Epithelial cell of proximal tubule (primary cell): ENCODE measurements around the gene WDFY4. TPM values are rescaled to one million over a fixed set of nuclear protein-coding genes. Genes with fewer than 3 reads are reported as not detected.

Experiments
- DNase-seq: peaks from one replicate; pipeline ENCODE4 v3.0.0-alpha.2; 2011; ENCODE audit warnings: low read depth
- H3K4me3 ChIP-seq: 2 replicates; pipeline ENCODE4 v1.5.1; 2011; ENCODE audit warnings: low read depth, mild to moderate bottlenecking, low read length
- CTCF ChIP-seq: conservative IDR thresholded peaks from 2 replicates; pipeline ENCODE4 v1.5.1; 2012; ENCODE audit warnings: low read depth, mild to moderate bottlenecking, low read length
- total RNA-seq: library from RNA; depleted of rRNA; stranded (reverse); fragments of >200 nt; gene quantifications from 2 replicates; pipeline ENCODE4 v1.2.3, GENCODE V29; 2015

WDFY4 gene
- total RNA-seq, 1 donor from 2014 or later: not detected

- TF ChIP-seq CTCF: no peak
- H3K4me3 ChIP-seq: no peak overlapping the region
- no peak for DNase-seq
Observed at GRCh38 chr10:48923748-48924147, 239.1 kb downstream of the WDFY4 start.

- TF ChIP-seq CTCF: no peak
- no peak for DNase-seq
Observed at GRCh38 chr10:48924988-48925387, 240.3 kb downstream of the WDFY4 start.

GRCh38 chr10:48926255-48926654, 241.6 kb downstream of the WDFY4 start:
- TF ChIP-seq CTCF: no peak
- DNase-seq: no peak
- no peak overlapping the region for H3K4me3 ChIP-seq

More at GRCh38 chr10:48924988-48925387, 240.3 kb downstream of the WDFY4 start:
- no peak overlapping the region for H3K4me3 ChIP-seq

- no peak overlapping the region for H3K4me3 ChIP-seq
- no peak for TF ChIP-seq CTCF
- no peak for DNase-seq
Observed at GRCh38 chr10:48926764-48927540, 242.3 kb downstream of the WDFY4 start.

- no peak for TF ChIP-seq CTCF
- no peak overlapping the region for H3K4me3 ChIP-seq
Observed at GRCh38 chr10:48929413-48929990, 244.8 kb downstream of the WDFY4 start.

GRCh38 chr10:48931188-48931587, 246.5 kb downstream of the WDFY4 start:
- TF ChIP-seq CTCF: no peak
- DNase-seq: no peak
- H3K4me3 ChIP-seq: no peak overlapping the region

More at GRCh38 chr10:48929413-48929990, 244.8 kb downstream of the WDFY4 start:
- DNase-seq: no peak
